ENCODE measurements around the gene MARCHF10. TPM values are rescaled to one million over a fixed set of nuclear protein-coding genes. Genes with fewer than 3 reads are reported as not detected.

Gene MARCHF10
- total RNA-seq, 1 donor from 2014 or later: 5.1 TPM

GRCh38 chr17:62680541-62681052 lies 127.5 kb downstream of the MARCHF10 start:
- Histone ChIP-seq H3K36me3 (peaks cover 56% of the 10 kb centered on the region), H3K4me1 (no peaks in the 10 kb centered on the region), H3K27me3 (ENCODE audit: low read depth) (no peaks in the 10 kb centered on the region), H3K9me3 (no peaks in the 10 kb centered on the region), H3K27ac (no peak overlapping the region), H3K4me3 (no peak overlapping the region)
- DNase-seq: peak; percentile 38
- peak; percentile 26 to 55 for ATAC-seq
- intact Hi-C loops (cut with DNase I): no loop called here
- TF ChIP-seq, protein P1, sequence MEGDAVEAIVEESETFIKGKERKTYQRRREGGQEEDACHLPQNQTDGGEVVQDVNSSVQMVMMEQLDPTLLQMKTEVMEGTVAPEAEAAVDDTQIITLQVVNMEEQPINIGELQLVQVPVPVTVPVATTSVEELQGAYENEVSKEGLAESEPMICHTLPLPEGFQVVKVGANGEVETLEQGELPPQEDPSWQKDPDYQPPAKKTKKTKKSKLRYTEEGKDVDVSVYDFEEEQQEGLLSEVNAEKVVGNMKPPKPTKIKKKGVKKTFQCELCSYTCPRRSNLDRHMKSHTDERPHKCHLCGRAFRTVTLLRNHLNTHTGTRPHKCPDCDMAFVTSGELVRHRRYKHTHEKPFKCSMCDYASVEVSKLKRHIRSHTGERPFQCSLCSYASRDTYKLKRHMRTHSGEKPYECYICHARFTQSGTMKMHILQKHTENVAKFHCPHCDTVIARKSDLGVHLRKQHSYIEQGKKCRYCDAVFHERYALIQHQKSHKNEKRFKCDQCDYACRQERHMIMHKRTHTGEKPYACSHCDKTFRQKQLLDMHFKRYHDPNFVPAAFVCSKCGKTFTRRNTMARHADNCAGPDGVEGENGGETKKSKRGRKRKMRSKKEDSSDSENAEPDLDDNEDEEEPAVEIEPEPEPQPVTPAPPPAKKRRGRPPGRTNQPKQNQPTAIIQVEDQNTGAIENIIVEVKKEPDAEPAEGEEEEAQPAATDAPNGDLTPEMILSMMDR (IDR thresholded peaks at IDR 0.05): no peak

GRCh38 chr17:62679866-62680377 lies 128.2 kb downstream of the MARCHF10 start:
- DNase-seq (no peak), ATAC-seq (no peak)
- TF ChIP-seq, protein P1 (IDR thresholded peaks at IDR 0.05): no peak
- Histone ChIP-seq H3K4me1 (no peaks in the 10 kb centered on the region), H3K27ac (no peak overlapping the region), H3K36me3 (peaks cover 59% of the 10 kb centered on the region), H3K27me3 (ENCODE audit: low read depth) (no peaks in the 10 kb centered on the region), H3K4me3 (no peak overlapping the region), H3K9me3 (no peaks in the 10 kb centered on the region)
- intact Hi-C loops (cut with DNase I): no loop called here

GRCh38 chr17:62678214-62678919 lies 129.7 kb downstream of the MARCHF10 start:
- no peaks in the 10 kb centered on the region for H3K9me3 ChIP-seq
- peak; percentile 40 for DNase-seq
- no peak overlapping the region for H3K4me3 ChIP-seq

DNA sequence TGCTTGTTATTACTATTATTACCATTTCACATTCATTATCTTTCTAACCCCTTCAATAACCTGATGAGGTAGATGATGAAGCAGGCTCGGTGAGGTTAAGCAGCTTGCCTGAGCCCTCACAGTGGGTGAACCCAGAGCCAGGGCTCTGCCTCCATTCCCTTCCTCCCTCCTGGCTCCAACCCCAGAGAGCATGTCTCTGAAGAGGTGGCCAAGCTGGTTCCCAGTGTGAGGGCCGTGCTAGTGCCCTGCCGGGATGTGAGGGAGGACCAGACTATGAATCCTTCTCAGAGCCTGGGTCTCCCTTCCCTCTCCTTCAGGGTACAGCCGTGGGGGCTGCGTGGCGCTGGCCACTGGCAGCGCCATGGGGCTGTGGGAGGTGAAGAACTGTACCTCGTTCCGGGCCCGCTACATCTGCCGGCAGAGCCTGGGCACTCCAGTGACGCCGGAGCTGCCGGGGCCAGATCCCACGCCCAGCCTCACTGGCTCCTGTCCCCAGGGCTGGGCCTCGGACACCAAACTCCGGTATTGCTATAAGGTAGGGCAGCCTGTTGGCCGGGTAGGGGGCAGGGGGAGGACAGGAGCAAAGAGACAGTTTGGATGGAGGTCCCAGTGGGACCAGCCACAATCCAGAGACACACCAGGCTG lies 131.0 kb downstream of the MARCHF10 start:
- no peak overlapping the region for H3K4me3 ChIP-seq
- peak; percentile 26 for DNase-seq
- no peaks in the 10 kb centered on the region for H3K4me1 ChIP-seq
- intact Hi-C loops (cut with DNase I): no loop called here
- H3K9me3 ChIP-seq: no peaks in the 10 kb centered on the region
- TF ChIP-seq, protein P1 (IDR thresholded peaks at IDR 0.05): no peak
- H3K27ac ChIP-seq: no peak overlapping the region
- no peaks in the 10 kb centered on the region for H3K27me3 ChIP-seq (ENCODE audit: low read depth)
- peaks cover 60% of the 10 kb centered on the region for H3K36me3 ChIP-seq
- ATAC-seq: no peak

More at GRCh38 chr17:62678214-62678919, 129.7 kb downstream of the MARCHF10 start:
- TF ChIP-seq, protein P1 (IDR thresholded peaks at IDR 0.05): no peak
- Histone ChIP-seq H3K27me3 (ENCODE audit: low read depth) (no peaks in the 10 kb centered on the region), H3K27ac (no peak overlapping the region), H3K4me1 (no peaks in the 10 kb centered on the region), H3K36me3 (peaks cover 55% of the 10 kb centered on the region)
- no peak for ATAC-seq
- intact Hi-C loops (cut with DNase I): no loop called here

- TF ChIP-seq, protein P1 (IDR thresholded peaks at IDR 0.05): no peak
- ATAC-seq: no peak
- Histone ChIP-seq H3K4me3 (no peak overlapping the region), H3K27me3 (ENCODE audit: low read depth) (no peaks in the 10 kb centered on the region), H3K36me3 (peaks cover 59% of the 10 kb centered on the region), H3K27ac (no peak overlapping the region), H3K4me1 (no peaks in the 10 kb centered on the region), H3K9me3 (no peaks in the 10 kb centered on the region)
- intact Hi-C loops (cut with DNase I): no loop called here
- peak; percentile 39 for DNase-seq
Measured at GRCh38 chr17:62676231-62676943, 131.7 kb downstream of the MARCHF10 start.
